ENCODE measurements around the gene STXBP1.

Gene STXBP1

DNA sequence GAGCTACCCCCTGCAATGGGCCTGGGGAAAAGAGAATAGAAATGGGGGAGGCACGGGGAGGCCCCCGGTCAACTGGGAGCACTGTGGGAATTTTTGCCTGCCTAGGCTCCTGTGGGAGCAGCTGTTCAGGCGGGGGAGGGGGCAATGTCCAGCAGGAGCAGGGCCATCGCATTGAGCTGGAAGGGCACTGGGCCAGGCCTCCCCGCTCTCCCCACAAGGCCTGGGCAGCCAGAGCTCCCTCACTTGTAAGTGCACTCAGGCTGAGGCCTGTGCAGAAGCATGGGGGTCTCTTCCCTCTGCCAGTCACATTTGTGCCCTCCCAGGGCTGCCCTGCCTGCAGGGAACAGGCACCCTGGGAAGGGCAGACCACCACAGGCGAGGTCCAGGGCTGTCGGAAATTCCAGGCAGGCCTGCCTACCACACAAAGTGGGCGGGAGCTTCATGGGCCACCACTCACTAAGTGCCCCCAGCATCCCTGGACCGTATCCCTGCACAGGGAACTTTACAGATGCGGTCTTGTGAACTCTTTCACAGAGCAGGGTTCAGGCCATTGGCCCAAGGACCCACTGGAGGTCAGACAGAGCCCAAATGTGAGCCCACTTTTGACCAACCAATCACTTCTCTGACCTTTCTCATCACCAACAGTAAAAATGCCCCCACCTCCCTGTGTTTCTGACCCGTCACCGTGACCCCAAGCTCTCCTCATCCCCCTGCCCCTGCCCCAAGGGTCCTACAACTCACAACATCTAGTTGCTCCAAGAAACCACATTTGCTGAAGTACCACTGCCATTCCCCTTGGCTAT is 93.7 kb downstream of the STXBP1 start:
- TF ChIP-seq, protein P1, sequence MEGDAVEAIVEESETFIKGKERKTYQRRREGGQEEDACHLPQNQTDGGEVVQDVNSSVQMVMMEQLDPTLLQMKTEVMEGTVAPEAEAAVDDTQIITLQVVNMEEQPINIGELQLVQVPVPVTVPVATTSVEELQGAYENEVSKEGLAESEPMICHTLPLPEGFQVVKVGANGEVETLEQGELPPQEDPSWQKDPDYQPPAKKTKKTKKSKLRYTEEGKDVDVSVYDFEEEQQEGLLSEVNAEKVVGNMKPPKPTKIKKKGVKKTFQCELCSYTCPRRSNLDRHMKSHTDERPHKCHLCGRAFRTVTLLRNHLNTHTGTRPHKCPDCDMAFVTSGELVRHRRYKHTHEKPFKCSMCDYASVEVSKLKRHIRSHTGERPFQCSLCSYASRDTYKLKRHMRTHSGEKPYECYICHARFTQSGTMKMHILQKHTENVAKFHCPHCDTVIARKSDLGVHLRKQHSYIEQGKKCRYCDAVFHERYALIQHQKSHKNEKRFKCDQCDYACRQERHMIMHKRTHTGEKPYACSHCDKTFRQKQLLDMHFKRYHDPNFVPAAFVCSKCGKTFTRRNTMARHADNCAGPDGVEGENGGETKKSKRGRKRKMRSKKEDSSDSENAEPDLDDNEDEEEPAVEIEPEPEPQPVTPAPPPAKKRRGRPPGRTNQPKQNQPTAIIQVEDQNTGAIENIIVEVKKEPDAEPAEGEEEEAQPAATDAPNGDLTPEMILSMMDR (IDR thresholded peaks at IDR 0.05; ENCODE audit: low read depth, low read length, missing control alignments) = no peak
- H3K4me3 ChIP-seq (ENCODE audit: low read depth, low read length) = no peak overlapping the region
- no peak for DNase-seq (ENCODE audit: low read depth)

DNA sequence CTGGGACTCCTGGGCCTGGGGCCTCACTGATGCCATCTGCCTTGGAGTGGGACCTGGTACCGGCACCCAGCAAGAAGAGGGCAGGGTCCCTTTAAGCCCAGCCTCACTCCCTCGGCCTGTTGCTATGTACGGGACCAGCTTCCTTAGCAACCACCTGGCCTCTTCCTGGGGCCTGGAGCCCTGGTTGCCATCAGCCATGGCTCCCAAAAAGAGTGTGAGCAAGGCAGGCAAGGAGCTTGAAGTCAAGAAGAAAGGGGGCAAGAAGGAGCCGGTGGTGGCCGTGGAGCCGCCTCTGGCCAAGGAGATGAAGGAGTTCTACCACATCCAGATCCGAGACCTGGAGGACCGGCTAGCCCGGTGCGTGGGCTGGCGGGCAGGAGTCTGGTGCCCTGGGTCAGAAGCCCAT is 94.8 kb downstream of the STXBP1 start, which contains the start of gene CFAP157:
CFAP157 (plus strand) TSS at position 153 of the 406 bp plus-strand sequence; CDS start at position 197, 44 bp downstream.
- no peak within 1 kb of the TSS for H3K4me3 ChIP-seq (ENCODE audit: low read depth, low read length)
- DNase-seq (ENCODE audit: low read depth) = no peak
- TF ChIP-seq, protein P1 (IDR thresholded peaks at IDR 0.05; ENCODE audit: low read depth, low read length, missing control alignments) = no peak

- TF ChIP-seq, protein P1 (IDR thresholded peaks at IDR 0.05; ENCODE audit: low read depth, low read length, missing control alignments) = peak; percentile 32
- DNase-seq (ENCODE audit: low read depth) = no peak
- no peak overlapping the region for H3K4me3 ChIP-seq (ENCODE audit: low read depth, low read length)
Observed at GRCh38 chr9:127707766-127708165, 95.7 kb downstream of the STXBP1 start.

DNA sequence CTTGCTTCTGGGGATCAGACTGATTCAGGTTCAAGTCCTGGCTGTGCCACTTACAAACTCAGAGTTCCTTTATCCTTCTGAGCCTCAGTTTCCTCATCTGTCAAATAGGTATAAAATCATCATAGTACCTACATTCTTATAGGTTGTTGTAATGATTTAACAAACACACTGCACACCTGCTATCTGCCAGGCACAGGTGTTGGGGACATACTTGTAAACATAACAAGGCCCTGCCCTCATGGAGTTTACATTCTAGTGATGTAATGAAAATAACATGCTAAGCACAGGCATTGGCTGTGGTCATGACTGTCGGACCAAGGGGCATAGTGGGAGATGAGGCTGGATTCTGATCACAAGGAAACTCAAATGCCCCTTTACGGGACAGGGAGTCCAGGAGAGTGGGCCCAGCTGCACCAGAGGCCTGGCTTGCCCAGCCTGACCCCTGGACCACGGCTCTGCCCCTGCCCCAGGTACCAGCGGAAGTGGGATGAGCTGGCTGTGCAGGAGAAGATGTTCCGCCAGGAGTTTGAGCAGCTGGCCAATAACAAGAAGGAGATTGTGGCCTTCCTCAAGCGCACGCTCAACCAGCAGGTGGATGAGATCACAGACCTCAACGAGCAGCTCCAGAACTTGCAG is 97.0 kb downstream of the STXBP1 start:
- TF ChIP-seq, protein P1 (IDR thresholded peaks at IDR 0.05; ENCODE audit: low read depth, low read length, missing control alignments) = no peak
- DNase-seq (ENCODE audit: low read depth) = no peak
- H3K4me3 ChIP-seq (ENCODE audit: low read depth, low read length) = no peak overlapping the region

DNA sequence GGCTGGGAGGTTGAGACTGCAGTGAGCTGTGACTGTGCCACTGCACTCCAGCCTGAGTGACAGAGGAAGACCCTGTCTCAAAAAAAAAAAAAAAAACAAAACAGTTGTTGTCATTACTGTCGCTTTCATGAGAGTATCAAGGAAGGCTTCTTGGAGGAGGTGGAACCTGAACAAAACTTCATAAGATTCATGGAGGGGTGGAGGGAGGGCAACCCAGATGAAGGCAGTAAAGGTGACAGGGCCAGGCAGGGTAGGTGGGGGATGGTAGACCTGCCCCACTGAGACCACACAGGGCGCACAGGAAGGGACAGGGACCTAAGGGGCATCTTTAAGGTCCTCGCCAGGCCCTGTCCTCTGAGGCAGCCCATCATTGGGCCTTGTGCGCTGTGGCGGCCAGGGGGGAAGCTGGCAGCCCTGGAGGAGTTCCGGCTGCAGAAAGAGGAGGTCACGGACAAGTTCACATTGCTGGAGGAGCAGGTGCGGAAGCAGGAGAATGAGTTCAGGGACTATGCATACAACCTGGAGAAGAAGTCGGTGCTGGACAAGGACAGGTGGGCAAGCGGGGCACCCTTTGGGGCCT is 98.2 kb downstream of the STXBP1 start:
- no peak for DNase-seq (ENCODE audit: low read depth)

GRCh38 chr9:127711226-127711701 is 99.2 kb downstream of the STXBP1 start:
- TF ChIP-seq, protein P1 (IDR thresholded peaks at IDR 0.05; ENCODE audit: low read depth, low read length, missing control alignments) = no peak
- H3K4me3 ChIP-seq (ENCODE audit: low read depth, low read length) = no peak overlapping the region
- no peak for DNase-seq (ENCODE audit: low read depth)

More for the DNA sequence above, 98.2 kb downstream of the STXBP1 start:
- TF ChIP-seq, protein P1 (IDR thresholded peaks at IDR 0.05; ENCODE audit: low read depth, low read length, missing control alignments) = no peak
- H3K4me3 ChIP-seq (ENCODE audit: low read depth, low read length) = no peak overlapping the region
